ENCODE data around the gene SUPV3L1. TPM values are rescaled to one million over a fixed set of nuclear protein-coding genes. Genes with fewer than 3 reads are reported as not detected.

SUPV3L1 gene
- total and polyA plus RNA-seq, 9 of the 15 experiments (the other 6 are each of a cell fraction or from before 2014, with no cell fraction given): 45.2 to 156 (median 92.6) TPM

DNA sequence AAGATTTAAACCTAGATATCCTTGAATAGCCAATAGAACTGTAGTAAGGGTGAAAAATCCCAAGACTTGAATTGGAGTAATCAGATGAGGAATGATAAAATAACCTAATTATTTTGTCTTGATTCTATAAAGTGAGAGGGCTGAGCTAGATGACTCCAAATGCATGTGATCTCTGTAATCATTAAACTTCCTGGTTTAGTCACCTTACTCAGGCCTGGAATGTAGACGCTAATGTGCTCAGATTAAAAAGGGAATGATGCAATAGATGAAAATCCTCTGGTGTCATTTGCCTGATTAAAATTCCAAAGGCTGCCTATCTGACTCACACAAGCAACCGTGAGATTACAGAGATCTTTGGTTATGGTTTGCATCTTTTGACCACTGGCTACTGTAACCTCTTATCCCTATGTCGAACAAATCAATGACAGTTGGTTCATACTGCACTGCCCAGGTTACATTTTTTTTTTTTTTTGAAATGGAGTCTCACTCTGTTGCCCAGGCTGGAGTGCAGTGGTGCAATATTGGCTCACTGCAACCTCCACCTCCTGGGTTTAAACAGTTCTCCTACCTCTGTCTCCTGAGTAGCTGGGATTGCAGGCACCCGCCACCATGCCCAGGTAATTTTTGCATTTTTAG lies 37.2 kb downstream of the SUPV3L1 start (continued):
- TF ChIP-seq NR2C1 (IDR thresholded peaks at IDR 0.05) (no peak), NR2C1 (tag; IDR thresholded peaks at IDR 0.05) (peak; percentile 10; the same call in 1 of the 2 replicates), FOXK2 (conservative IDR thresholded peaks at IDR 0.05 in 1 of 2, IDR thresholded peaks at IDR 0.05 in 1 of 2; ENCODE audit: low read depth in 2 of 2) (0 out of 4 replicates have a peak, but pooled peaks of 1 of the 2 experiments have one; percentile 34), TAF7 (tag; IDR thresholded peaks at IDR 0.05) (no peak), FOSL1 (tag; conservative IDR thresholded peaks at IDR 0.05) (peak; percentile 97), SREBF2 (CRISPR knock-in tag; IDR thresholded peaks at IDR 0.05) (0 out of 2 replicates have a peak, but pooled peaks have one; percentile 35), OTX1 (CRISPR knock-in tag; IDR thresholded peaks at IDR 0.05) (peak; percentile 77; the same call in 1 of the 2 replicates), TEAD1 (CRISPR knock-in tag; IDR thresholded peaks at IDR 0.05) (peak; percentile 92; a peak in 3 of 4 replicates), BACH1 (tag; IDR thresholded peaks at IDR 0.05) (peak; percentile 52; the same call in 1 of the 2 replicates), POLR2H (tag; IDR thresholded peaks at IDR 0.05; ENCODE audit: low read depth) (peak; percentile 77), JUNB (CRISPR knock-in tag; conservative IDR thresholded peaks at IDR 0.05) (peak; percentile 81; the same call in 1 of the 2 replicates), KDM4B (IDR thresholded peaks at IDR 0.05; ENCODE audit: borderline replicate concordance in 2 of 2, low read depth in 1 of 2) (no peak), RBM39 (optimal IDR thresholded peaks at IDR 0.05; ENCODE audit: low read depth, low read length) (no peak), FOXJ2 (tag; IDR thresholded peaks at IDR 0.05) (peak; percentile 73), KLF6 (CRISPR knock-in tag; IDR thresholded peaks at IDR 0.05; ENCODE audit: borderline replicate concordance) (peak; percentile 65; the same call in 1 of the 2 replicates), SRF (CRISPR knock-in tag; IDR thresholded peaks at IDR 0.05) (peak in 1 of 2 experiments; percentile 50; a peak in 1 of 4 replicates), DMBX1 (CRISPR knock-in tag; IDR thresholded peaks at IDR 0.05; ENCODE audit: borderline replicate concordance) (peak; percentile 81; the same call in 1 of the 2 replicates), SIN3A (IDR thresholded peaks at IDR 0.05; ENCODE audit: borderline replicate concordance in 2 of 2, control insufficient read depth in 1 of 2, low read depth in 2 of 2, low read length in 2 of 2) (no peak), KHSRP (IDR thresholded peaks at IDR 0.05) (no peak), SMAD3 (CRISPR knock-in tag; conservative IDR thresholded peaks at IDR 0.05) (no peak), ZNF77 (CRISPR knock-in tag; IDR thresholded peaks at IDR 0.05) (no peak), EHMT2 (IDR thresholded peaks at IDR 0.05) (no peak; the same call in 1 of the 2 replicates), ZBED1 (IDR thresholded peaks at IDR 0.05) (no peak)
- TF ChIP-seq, protein P1, sequence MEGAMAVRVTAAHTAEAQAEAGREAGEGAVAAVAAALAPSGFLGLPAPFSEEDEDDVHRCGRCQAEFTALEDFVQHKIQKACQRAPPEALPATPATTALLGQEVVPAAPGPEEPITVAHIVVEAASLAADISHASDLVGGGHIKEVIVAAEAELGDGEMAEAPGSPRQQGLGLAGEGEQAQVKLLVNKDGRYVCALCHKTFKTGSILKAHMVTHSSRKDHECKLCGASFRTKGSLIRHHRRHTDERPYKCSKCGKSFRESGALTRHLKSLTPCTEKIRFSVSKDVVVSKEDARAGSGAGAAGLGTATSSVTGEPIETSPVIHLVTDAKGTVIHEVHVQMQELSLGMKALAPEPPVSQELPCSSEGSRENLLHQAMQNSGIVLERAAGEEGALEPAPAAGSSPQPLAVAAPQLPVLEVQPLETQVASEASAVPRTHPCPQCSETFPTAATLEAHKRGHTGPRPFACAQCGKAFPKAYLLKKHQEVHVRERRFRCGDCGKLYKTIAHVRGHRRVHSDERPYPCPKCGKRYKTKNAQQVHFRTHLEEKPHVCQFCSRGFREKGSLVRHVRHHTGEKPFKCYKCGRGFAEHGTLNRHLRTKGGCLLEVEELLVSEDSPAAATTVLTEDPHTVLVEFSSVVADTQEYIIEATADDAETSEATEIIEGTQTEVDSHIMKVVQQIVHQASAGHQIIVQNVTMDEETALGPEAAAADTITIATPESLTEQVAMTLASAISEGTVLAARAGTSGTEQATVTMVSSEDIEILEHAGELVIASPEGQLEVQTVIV (CRISPR knock-in tag; IDR thresholded peaks at IDR 0.05; ENCODE audit: borderline replicate concordance): no peak
- TF ChIP-seq, protein P2, sequence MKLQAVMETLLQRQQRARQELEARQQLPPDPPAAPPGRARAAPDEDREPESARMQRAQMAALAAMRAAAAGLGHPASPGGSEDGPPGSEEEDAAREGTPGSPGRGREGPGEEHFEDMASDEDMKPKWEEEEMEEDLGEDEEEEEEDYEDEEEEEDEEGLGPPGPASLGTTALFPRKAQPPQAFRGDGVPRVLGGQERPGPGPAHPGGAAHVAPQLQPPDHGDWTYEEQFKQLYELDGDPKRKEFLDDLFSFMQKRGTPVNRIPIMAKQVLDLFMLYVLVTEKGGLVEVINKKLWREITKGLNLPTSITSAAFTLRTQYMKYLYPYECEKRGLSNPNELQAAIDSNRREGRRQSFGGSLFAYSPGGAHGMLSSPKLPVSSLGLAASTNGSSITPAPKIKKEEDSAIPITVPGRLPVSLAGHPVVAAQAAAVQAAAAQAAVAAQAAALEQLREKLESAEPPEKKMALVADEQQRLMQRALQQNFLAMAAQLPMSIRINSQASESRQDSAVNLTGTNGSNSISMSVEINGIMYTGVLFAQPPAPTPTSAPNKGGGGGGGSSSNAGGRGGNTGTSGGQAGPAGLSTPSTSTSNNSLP (IDR thresholded peaks at IDR 0.05; ENCODE audit: borderline replicate concordance, low read depth, low read length): peak; percentile 99

Measured in K562 (cell line).